ENCODE data around the gene NXPE1.

DNA sequence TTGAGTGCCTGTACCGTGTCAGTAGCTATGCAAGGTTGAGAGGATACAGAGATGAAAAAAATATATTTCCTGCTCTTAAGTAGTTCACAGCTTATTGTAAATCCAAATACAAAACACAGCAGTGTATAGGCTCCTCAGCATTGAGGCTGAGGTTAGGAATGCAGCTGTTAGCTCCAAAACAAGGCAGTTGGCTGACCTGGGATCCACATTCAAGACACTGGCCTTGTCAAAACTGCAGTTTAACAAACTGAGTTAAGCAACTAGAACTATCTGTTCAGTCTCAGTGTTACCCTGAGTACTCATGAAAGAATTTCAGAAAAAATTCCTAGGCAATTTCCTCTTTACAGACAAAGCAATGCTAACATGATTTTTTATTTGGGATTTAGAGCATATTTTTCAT lies 77.6 kb downstream of the NXPE1 start:
- TF ChIP-seq, protein P1, sequence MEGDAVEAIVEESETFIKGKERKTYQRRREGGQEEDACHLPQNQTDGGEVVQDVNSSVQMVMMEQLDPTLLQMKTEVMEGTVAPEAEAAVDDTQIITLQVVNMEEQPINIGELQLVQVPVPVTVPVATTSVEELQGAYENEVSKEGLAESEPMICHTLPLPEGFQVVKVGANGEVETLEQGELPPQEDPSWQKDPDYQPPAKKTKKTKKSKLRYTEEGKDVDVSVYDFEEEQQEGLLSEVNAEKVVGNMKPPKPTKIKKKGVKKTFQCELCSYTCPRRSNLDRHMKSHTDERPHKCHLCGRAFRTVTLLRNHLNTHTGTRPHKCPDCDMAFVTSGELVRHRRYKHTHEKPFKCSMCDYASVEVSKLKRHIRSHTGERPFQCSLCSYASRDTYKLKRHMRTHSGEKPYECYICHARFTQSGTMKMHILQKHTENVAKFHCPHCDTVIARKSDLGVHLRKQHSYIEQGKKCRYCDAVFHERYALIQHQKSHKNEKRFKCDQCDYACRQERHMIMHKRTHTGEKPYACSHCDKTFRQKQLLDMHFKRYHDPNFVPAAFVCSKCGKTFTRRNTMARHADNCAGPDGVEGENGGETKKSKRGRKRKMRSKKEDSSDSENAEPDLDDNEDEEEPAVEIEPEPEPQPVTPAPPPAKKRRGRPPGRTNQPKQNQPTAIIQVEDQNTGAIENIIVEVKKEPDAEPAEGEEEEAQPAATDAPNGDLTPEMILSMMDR (IDR thresholded peaks at IDR 0.05; ENCODE audit: low read length): no peak
- TF ChIP-seq EZH2 (IDR thresholded peaks at IDR 0.05; ENCODE audit: borderline replicate concordance, low read length): no peak

All from OCI-LY1 (cell line).